ENCODE measurements around the gene RPS15A.
"Not testable (repeated sequence)": the region's sequence is repeated elsewhere in the genome, so short reads cannot be mapped to it uniquely, and the experiment has no call there.

The RPS15A gene

GRCh38 chr16:18756639-18757038, 33.5 kb downstream of the RPS15A start:
- not testable (repeated sequence) for DNase-seq (ENCODE audit: low read depth)

GRCh38 chr16:18742870-18743269, 47.3 kb downstream of the RPS15A start:
- DNase-seq (ENCODE audit: low read depth), result not testable (repeated sequence)

DNA sequence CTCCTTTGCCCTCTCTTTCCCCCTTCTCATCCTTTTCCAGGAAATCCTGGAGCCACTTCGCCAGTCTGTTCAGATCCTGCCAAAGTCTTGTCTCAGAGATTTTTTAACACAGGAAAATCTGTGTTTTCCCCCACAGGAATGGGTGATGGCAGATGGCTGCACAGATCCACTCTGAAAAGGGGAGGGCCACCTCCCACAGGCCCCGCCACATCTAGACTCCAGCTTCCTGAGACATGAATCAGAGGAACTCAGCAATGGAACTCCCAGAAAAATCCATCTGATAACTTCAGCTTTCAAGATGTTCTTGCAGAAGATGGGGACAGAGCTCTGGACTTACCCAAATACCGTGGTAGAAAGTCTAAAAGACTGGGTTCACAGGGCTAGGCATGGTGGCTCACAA, 50.1 kb downstream of the RPS15A start:
- DNase-seq (ENCODE audit: low read depth), result not testable (repeated sequence)

GRCh38 chr16:18738768-18739167, 51.4 kb downstream of the RPS15A start:
- DNase-seq (ENCODE audit: low read depth), result not testable (repeated sequence)

DNA sequence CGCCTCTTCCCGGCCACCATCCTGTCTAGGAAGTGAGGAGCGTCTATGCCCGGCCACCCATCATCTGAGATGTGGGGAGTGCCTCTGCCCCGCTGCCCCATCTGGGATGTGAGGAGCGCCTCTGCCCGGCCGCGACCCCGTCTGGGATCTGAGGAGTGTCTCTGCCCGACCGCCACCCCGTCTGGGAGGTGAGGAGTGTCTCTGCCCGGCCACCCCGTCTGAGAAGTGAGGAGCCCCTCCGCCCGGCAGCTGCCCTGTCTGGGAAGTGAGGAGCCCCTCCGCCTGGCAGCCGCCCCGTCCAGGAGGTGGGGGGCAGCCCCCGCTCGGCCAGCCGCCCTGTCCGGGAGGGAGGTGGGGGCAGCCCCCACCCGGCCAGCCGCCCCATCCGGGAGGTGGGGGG, 55.9 kb downstream of the RPS15A start:
- DNase-seq (ENCODE audit: low read depth), result not testable (repeated sequence)

All from activated T-helper 1 cell treated with Interleukin-2 at 50 U/mL for 16 hours (primary cell).